A549 (cell line): ENCODE results near the gene MITF. TPM values are rescaled to one million over a fixed set of nuclear protein-coding genes. Genes with fewer than 3 reads are reported as not detected.

Experiments used
- ATAC-seq, 2 experiments: fragments of 200-7000 bp in 1 of 2; fragments of >200 bp in 1 of 2; cut with Nextera tagmentation in 1 of 2; cut with Tn5 transposase in 1 of 2; 3 replicates each; pipeline versions ENCODE4 v1.8.0 to v1.9.1; 2018 to 2020; ENCODE audit warnings: mild to moderate bottlenecking in 1 of 2, moderate library complexity in 1 of 2
- CTCF ChIA-PET: fragments of 300-600 bp; sonication (Branson Sonifier 250); formaldehyde crosslinking; extraction: SDS; loops from one replicate; lab custom pipeline; 2021; ENCODE audit warnings: antibody characterized with exemption, inconsistent platforms; lab: Yijun Ruan, JAX
- POLR2A ChIA-PET: fragments of 350-600 bp; formaldehyde crosslinking; extraction: SDS; loops from one replicate; lab custom pipeline; 2021; ENCODE audit warnings: antibody characterized with exemption, inconsistent platforms; lab: Yijun Ruan, JAX
- DNase-seq, 2 experiments: peaks; one replicate each; pipeline versions ENCODE4 v3.0.0 to v3.0.0-alpha.2; 2011 to 2016; ENCODE audit warnings: low read depth in 1 of 2, low spot score in 1 of 2
- FAIRE-seq: peaks from 2 replicates; lab custom pipeline; 2011; peaks lifted over from hg19 to GRCh38; lab: Jason Lieb, UNC
- H3K27ac ChIP-seq, 2 experiments: fragments of >200 bp; sonication (Bioruptor Twin); formaldehyde crosslinking; 3 replicates each; pipeline ENCODE4 v1.5.1; 2016 to 2017
- H3K4me1 ChIP-seq: fragments of >200 bp; sonication (Bioruptor Twin); formaldehyde crosslinking; 3 replicates; pipeline ENCODE4 v1.6.1; 2016
- H3K4me2 ChIP-seq: fragments of >200 bp; sonication (Bioruptor Twin); formaldehyde crosslinking; 3 replicates; pipeline ENCODE4 v1.6.1; 2016
- H3K4me3 ChIP-seq: fragments of >200 bp; sonication (Bioruptor Twin); formaldehyde crosslinking; 3 replicates; pipeline ENCODE4 v1.5.1; 2016
- H3K9me3 ChIP-seq: fragments of >200 bp; sonication (Bioruptor Twin); formaldehyde crosslinking; 3 replicates; pipeline ENCODE4 v1.6.1; 2016
- BHLHE40 ChIP-seq: IDR thresholded peaks from 2 replicates; pipeline ENCODE4 v1.6.1; 2012; ENCODE audit warnings: low read depth, low read length, inconsistent platforms
- CBX2 ChIP-seq: fragments of 200-600 bp; sonication (generic); IDR thresholded peaks from 2 replicates; pipeline ENCODE4 v1.6.1; 2016; ENCODE audit warnings: low read depth, mild to moderate bottlenecking, borderline replicate concordance
- CHD2 ChIP-seq: fragments of 150-350 bp; IDR thresholded peaks from 2 replicates; pipeline ENCODE4 v1.6.1; 2014; ENCODE audit warnings: low read length; ENCODE audit not compliant: partially characterized antibody
- EP300 ChIP-seq, 2 experiments: fragments of >200 bp; sonication (Bioruptor Twin); formaldehyde crosslinking; IDR thresholded peaks; 2 replicates in 1 of 2; 3 replicates in 1 of 2; pipeline ENCODE4 v1.6.1; 2016 to 2017
- ESRRA ChIP-seq: fragments of 150-350 bp; IDR thresholded peaks from 2 replicates; pipeline ENCODE4 v1.6.1; 2014; ENCODE audit warnings: mild to moderate bottlenecking, low read length, borderline replicate concordance
- FOSL2 ChIP-seq, 2 experiments: fragments of 450-650 bp in 1 of 2; fragments of >200 bp in 1 of 2; sonication (Bioruptor Twin) in 1 of 2; formaldehyde crosslinking; IDR thresholded peaks; 2 replicates each; pipeline versions ENCODE4 v1.5.0 to v1.6.1; 2016 to 2020; ENCODE audit warnings: mild to moderate bottlenecking in 1 of 2, moderate library complexity in 1 of 2
- FOXS1 ChIP-seq: fragments of 250-450 bp; sonication (Bioruptor Pico); IDR thresholded peaks from 2 replicates; pipeline ENCODE4 v1.5.0; 2020; ENCODE audit warnings: mild to moderate bottlenecking, moderate library complexity
- GATA3 ChIP-seq: IDR thresholded peaks from 2 replicates; pipeline ENCODE4 v1.6.1; 2012; ENCODE audit warnings: borderline replicate concordance
- HDAC2 ChIP-seq: fragments of 200-600 bp; sonication (generic); IDR thresholded peaks from 2 replicates; pipeline ENCODE4 v1.6.1; 2016
- HEYL ChIP-seq: fragments of 250-450 bp; sonication (Bioruptor Pico); IDR thresholded peaks from 2 replicates; pipeline ENCODE4 v1.8.0; 2021; ENCODE audit warnings: mild to moderate bottlenecking, moderate library complexity
- HOXA7 ChIP-seq: fragments of 250-450 bp; sonication (Bioruptor Pico); IDR thresholded peaks from 2 replicates; pipeline ENCODE4 v1.5.0; 2020; ENCODE audit warnings: mild to moderate bottlenecking, moderate library complexity
- JUN ChIP-seq, 2 experiments: fragments of >200 bp; sonication (Bioruptor Twin); formaldehyde crosslinking; IDR thresholded peaks; 2 replicates in 1 of 2; 3 replicates in 1 of 2; pipeline ENCODE4 v1.6.1; 2016 to 2017
- MAFK ChIP-seq: fragments of 450-650 bp; IDR thresholded peaks from 2 replicates; pipeline ENCODE4 v1.6.1; 2014; ENCODE audit not compliant: partially characterized antibody
- MYC ChIP-seq: IDR thresholded peaks from 2 replicates; pipeline ENCODE4 v1.6.1; 2012; ENCODE audit warnings: mild to moderate bottlenecking, inconsistent platforms, low read length, improper control_type of control experiment, borderline replicate concordance
- NFE2L2 ChIP-seq: fragments of 150-350 bp; conservative IDR thresholded peaks from 2 replicates; pipeline ENCODE4 v1.6.1; 2014; ENCODE audit warnings: low read length
- PHF8 ChIP-seq: fragments of 200-600 bp; sonication (generic); IDR thresholded peaks from 2 replicates; pipeline ENCODE4 v1.6.1; 2016; ENCODE audit warnings: low read depth, mild to moderate bottlenecking, antibody characterized with exemption, moderate library complexity, borderline replicate concordance
- POLR2A ChIP-seq: IDR thresholded peaks from 2 replicates; pipeline ENCODE4 v1.6.1; 2012; ENCODE audit warnings: mild to moderate bottlenecking, low read length
- POLR2AphosphoS2 ChIP-seq: conservative IDR thresholded peaks from 2 replicates; pipeline ENCODE4 v1.6.1; 2012; ENCODE audit warnings: low read length, improper control_type of control experiment, inconsistent platforms
- RCOR1 ChIP-seq: fragments of 150-350 bp; IDR thresholded peaks from 2 replicates; pipeline ENCODE4 v1.6.1; 2014; ENCODE audit warnings: antibody characterized with exemption, low read length, low read depth
- RFX5 ChIP-seq: fragments of 450-650 bp; IDR thresholded peaks from 2 replicates; pipeline ENCODE4 v1.7.1; 2014; ENCODE audit warnings: antibody characterized with exemption, mild to moderate bottlenecking, moderate library complexity
- SMC3 ChIP-seq: fragments of >200 bp; sonication (Bioruptor Twin); formaldehyde crosslinking; IDR thresholded peaks from 3 replicates; pipeline ENCODE4 v1.6.1; 2018; ENCODE audit warnings: inconsistent platforms
- TFCP2L1 ChIP-seq: fragments of 250-450 bp; sonication (Bioruptor Pico); IDR thresholded peaks from 2 replicates; pipeline ENCODE4 v1.5.0; 2021; ENCODE audit warnings: mild to moderate bottlenecking
- WGBS: methylation state at CpG from one replicate; pipeline ENCODE4 v1.1.6; 2017; ENCODE audit errors: missing lambda C conversion rate; 5-methylcytosine and 5-hydroxymethylcytosine counted together
- polyA plus RNA-seq, 4 experiments: library from polyadenylated mRNA; depleted of rRNA in 3 of 4; stranded (reverse); fragments of >200 nt; fragmentation: RNase III in 1 of 4; extraction: RNeasy Plus Mini Kit Qiagen cat#74134 plus additional on column Dnase treatment in 1 of 4; gene quantifications; 2 replicates in 3 of 4; 3 replicates in 1 of 4; pipeline ENCODE4 v1.2.3, GENCODE V29; 2011 to 2017
- TF ChIP-seq, protein P1 (sequence below): IDR thresholded peaks from 2 replicates; pipeline ENCODE4 v1.6.1; 2012; ENCODE audit warnings: low read depth, borderline replicate concordance
- TF ChIP-seq, protein P2 (sequence below): IDR thresholded peaks from 2 replicates; pipeline ENCODE4 v1.6.1; 2012
- TF ChIP-seq, protein P3 (sequence below): fragments of 200-600 bp; sonication (generic); IDR thresholded peaks from 2 replicates; pipeline ENCODE4 v1.6.1; 2016; ENCODE audit warnings: antibody characterized with exemption, mild to moderate bottlenecking, moderate library complexity
- TF ChIP-seq, protein P4 (sequence below): fragments of >200 bp; sonication (Bioruptor Twin); formaldehyde crosslinking; IDR thresholded peaks from 3 replicates; pipeline ENCODE4 v1.6.1; 2016

The MITF gene
- polyA plus RNA-seq, 2 of the 4 experiments (the other 2 are of a cell fraction): 14.3 to 15.9 TPM

DNA sequence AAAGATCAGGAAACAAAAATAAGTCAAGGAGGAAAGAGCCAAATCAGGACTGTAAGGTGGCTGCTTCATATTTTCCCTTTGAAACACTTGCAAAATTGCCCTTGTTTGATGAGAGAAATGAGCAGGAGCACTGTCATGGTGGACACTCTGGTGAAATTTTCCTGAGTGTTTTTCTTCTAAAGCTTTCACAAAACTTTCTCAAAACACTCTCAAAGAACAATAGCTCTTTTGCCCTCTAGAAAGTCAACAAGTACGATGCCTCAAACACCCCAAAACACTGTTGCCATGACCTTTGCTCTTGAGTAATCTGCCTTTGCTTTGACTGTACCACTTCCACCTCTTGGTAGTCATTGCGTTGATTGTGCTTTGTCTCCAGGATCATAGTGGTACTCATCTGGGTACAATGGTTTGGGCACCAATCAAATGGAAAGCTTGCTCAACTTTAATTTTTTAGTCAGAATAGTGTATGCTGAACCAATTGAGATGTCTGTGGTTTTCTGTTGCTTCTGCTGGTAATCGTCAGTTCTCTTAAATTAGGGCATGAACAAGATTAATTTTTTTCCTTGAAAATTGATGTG is 13.2 kb upstream of the MITF start:
- no peak for ATAC-seq
- DNase-seq: no peak
- TF ChIP-seq PHF8 (no peak), ESRRA (no peak), HEYL (no peak), POLR2AphosphoS2 (no peak), CBX2 (no peak), CHD2 (no peak), SMC3 (no peak), BHLHE40 (no peak)
- TF ChIP-seq, protein P1, sequence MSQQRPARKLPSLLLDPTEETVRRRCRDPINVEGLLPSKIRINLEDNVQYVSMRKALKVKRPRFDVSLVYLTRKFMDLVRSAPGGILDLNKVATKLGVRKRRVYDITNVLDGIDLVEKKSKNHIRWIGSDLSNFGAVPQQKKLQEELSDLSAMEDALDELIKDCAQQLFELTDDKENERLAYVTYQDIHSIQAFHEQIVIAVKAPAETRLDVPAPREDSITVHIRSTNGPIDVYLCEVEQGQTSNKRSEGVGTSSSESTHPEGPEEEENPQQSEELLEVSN: no peak
- Histone ChIP-seq H3K4me3 (no peak overlapping the region), H3K9me3 (no peaks in the 10 kb centered on the region), H3K4me1 (peaks cover 10% of the 10 kb centered on the region; the same call in 2 of the 3 replicates), H3K27ac (no peak overlapping the region), H3K4me2 (no peak overlapping the region)
- CTCF ChIA-PET: interaction anchor here (0.8 to 3.2 kb wide), 3 partner anchors 10 to 66 kb away, joined by 3 to 9 read pairs (median 3); no protein-coding TSS in a partner anchor
- POLR2A ChIA-PET: no interaction called here
- FAIRE-seq: no peak
- 65% methylated on average over 3 of the region's 3 CpGs for WGBS

DNA sequence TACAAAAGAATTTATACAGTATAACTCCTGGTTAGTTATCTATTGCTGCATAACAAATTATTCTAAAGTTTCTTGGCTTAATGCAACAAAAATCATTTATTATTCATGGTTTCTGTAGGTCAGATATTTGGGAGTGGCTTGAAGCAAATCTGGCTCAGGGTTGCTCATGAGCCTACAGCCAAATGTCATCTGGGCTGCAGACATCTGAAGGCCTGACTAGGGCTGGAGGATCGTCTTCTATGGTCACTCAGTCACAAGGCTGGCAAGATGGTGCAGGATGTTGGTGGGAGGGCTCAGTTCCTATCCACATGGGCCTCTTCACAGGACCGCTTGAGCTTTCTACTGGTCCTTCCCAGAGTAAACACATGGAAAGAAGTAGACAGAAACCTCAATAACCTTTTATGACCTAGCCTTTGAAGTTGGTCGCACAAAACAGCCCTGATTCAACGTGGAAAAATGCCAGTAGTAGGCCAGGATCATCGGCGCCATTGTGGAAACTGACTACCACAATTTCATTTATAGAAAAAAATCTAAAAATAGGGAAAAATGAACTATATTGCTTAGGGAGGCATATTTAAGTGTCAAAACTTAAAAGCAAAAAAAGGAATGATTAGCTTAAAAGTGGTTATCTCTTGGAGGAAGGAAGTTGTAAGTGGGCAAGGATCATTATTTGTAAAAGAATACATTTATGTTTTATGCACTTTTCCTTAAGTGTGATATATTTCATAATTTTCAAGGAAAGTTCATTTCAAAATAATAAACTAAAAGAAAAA is 9.9 kb upstream of the MITF start:
- ChIA-PET CTCF (interaction anchor here (0.9 to 2.3 kb wide), 4 partner anchors 16 to 219 kb away, joined by 3 to 10 read pairs (median 4); no protein-coding TSS in a partner anchor), POLR2A (no interaction called here)
- TF ChIP-seq EP300 (IDR thresholded peaks at IDR 0.05): no peak
- peak; percentile 20 for TF ChIP-seq MAFK
- no peak for FAIRE-seq
- ATAC-seq: no peak
- Histone ChIP-seq H3K9me3 (no peaks in the 10 kb centered on the region), H3K4me2 (no peak overlapping the region), H3K4me1 (peaks cover 9% of the 10 kb centered on the region; the same call in 2 of the 3 replicates), H3K27ac (no peak overlapping the region), H3K4me3 (no peak overlapping the region)
- no peak for DNase-seq
- 79% methylated on average over 6 of the region's 6 CpGs for WGBS

DNA sequence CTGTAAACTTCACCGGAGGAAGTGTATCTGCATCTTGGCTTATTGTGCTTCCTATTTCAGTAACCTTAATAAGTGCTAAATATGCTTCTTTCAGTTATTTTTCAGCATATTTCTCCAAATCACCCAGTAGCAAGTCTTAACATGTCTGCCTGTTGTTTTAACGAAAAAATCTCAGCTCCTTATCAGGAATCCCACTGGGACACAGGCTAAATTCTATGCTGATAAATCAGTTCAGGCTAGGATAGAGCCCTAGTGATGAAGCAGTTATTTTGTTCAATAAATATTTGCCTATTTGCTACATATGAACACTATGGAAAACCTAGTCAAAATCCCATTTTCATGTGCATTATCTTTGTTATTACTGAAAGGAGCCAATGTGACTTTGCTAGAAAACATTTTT is 8.2 kb upstream of the MITF start:
- H3K4me2 ChIP-seq: no peak overlapping the region
- no peaks in the 10 kb centered on the region for H3K4me1 ChIP-seq
- H3K9me3 ChIP-seq: no peaks in the 10 kb centered on the region
- ChIA-PET CTCF (interaction anchor here (0.6 to 1.4 kb wide), 2 partner anchors 61 to 634 kb away, joined by 3 to 8 read pairs; no protein-coding TSS in a partner anchor), POLR2A (no interaction called here)
- no peak overlapping the region for H3K4me3 ChIP-seq
- DNase-seq (no peak), ATAC-seq (no peak), FAIRE-seq (no peak)
- no peak overlapping the region for H3K27ac ChIP-seq
- TF ChIP-seq, protein P2, sequence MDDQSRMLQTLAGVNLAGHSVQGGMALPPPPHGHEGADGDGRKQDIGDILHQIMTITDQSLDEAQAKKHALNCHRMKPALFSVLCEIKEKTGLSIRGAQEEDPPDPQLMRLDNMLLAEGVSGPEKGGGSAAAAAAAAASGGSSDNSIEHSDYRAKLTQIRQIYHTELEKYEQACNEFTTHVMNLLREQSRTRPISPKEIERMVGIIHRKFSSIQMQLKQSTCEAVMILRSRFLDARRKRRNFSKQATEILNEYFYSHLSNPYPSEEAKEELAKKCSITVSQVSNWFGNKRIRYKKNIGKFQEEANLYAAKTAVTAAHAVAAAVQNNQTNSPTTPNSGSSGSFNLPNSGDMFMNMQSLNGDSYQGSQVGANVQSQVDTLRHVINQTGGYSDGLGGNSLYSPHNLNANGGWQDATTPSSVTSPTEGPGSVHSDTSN: no peak
- TF ChIP-seq HDAC2 (no peak), BHLHE40 (no peak), HOXA7 (CRISPR knock-in tag) (no peak), POLR2A (no peak), HEYL (no peak), NFE2L2 (no peak), PHF8 (no peak), FOXS1 (CRISPR knock-in tag) (no peak), RFX5 (no peak), GATA3 (no peak), JUN (IDR thresholded peaks at IDR 0.05) (no peak), TFCP2L1 (CRISPR knock-in tag) (no peak), EP300 (IDR thresholded peaks at IDR 0.05) (no peak), MYC (no peak), RCOR1 (no peak), SMC3 (no peak), FOSL2 (IDR thresholded peaks at IDR 0.05) (no peak), FOSL2 (CRISPR knock-in tag; IDR thresholded peaks at IDR 0.05) (no peak)
- TF ChIP-seq, protein P3, sequence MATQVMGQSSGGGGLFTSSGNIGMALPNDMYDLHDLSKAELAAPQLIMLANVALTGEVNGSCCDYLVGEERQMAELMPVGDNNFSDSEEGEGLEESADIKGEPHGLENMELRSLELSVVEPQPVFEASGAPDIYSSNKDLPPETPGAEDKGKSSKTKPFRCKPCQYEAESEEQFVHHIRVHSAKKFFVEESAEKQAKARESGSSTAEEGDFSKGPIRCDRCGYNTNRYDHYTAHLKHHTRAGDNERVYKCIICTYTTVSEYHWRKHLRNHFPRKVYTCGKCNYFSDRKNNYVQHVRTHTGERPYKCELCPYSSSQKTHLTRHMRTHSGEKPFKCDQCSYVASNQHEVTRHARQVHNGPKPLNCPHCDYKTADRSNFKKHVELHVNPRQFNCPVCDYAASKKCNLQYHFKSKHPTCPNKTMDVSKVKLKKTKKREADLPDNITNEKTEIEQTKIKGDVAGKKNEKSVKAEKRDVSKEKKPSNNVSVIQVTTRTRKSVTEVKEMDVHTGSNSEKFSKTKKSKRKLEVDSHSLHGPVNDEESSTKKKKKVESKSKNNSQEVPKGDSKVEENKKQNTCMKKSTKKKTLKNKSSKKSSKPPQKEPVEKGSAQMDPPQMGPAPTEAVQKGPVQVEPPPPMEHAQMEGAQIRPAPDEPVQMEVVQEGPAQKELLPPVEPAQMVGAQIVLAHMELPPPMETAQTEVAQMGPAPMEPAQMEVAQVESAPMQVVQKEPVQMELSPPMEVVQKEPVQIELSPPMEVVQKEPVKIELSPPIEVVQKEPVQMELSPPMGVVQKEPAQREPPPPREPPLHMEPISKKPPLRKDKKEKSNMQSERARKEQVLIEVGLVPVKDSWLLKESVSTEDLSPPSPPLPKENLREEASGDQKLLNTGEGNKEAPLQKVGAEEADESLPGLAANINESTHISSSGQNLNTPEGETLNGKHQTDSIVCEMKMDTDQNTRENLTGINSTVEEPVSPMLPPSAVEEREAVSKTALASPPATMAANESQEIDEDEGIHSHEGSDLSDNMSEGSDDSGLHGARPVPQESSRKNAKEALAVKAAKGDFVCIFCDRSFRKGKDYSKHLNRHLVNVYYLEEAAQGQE: no peak
- TF ChIP-seq, protein P4, sequence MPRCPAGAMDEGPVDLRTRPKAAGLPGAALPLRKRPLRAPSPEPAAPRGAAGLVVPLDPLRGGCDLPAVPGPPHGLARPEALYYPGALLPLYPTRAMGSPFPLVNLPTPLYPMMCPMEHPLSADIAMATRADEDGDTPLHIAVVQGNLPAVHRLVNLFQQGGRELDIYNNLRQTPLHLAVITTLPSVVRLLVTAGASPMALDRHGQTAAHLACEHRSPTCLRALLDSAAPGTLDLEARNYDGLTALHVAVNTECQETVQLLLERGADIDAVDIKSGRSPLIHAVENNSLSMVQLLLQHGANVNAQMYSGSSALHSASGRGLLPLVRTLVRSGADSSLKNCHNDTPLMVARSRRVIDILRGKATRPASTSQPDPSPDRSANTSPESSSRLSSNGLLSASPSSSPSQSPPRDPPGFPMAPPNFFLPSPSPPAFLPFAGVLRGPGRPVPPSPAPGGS: no peak
- WGBS: 59% methylated on average over 2 of the region's 2 CpGs
